CD14-positive monocyte (primary cell): ENCODE results near the gene SCN4B. TPM values are rescaled to one million over a fixed set of nuclear protein-coding genes. Genes with fewer than 3 reads are reported as not detected.
A peak's percentile ranks its signal among the peaks of the same experiment; 100 is the strongest.

Source experiments
- DNase-seq, 3 donors: peaks; one replicate each; pipeline ENCODE4 v3.0.0-alpha.2; 2011 to 2022
- H2AFZ ChIP-seq: 2 replicates; pipeline ENCODE4 v1.6.0; 2012; ENCODE audit warnings: mild to moderate bottlenecking, low read depth, low read length, inconsistent platforms; ENCODE audit not compliant: insufficient read depth, poor library complexity, severe bottlenecking
- H3K27ac ChIP-seq, 2 donors: 1 replicate in 1 of 2; 2 replicates in 1 of 2; pipeline ENCODE4 v1.5.1; 2012 to 2013; ENCODE audit warnings: low read length in 2 of 2, control low read depth in 1 of 2, inconsistent platforms in 1 of 2, low read depth in 1 of 2, mild to moderate bottlenecking in 1 of 2
- H3K27me3 ChIP-seq, 2 donors: one replicate each; pipeline versions ENCODE4 v1.6.0 to v1.6.1; 2011 to 2013; ENCODE audit warnings: low read length in 2 of 2; ENCODE audit not compliant: control insufficient read depth in 2 of 2, insufficient read depth in 2 of 2
- H3K36me3 ChIP-seq, 2 donors: replicated peaks in 1 of 2; 1 replicate in 1 of 2; 2 replicates in 1 of 2; pipeline versions ENCODE4 v1.5.1 to v1.6.1; 2012 to 2013; ENCODE audit warnings: low read length in 2 of 2, control low read depth in 1 of 2, inconsistent platforms in 1 of 2, mild to moderate bottlenecking in 1 of 2; ENCODE audit not compliant: insufficient read depth in 2 of 2, control insufficient read depth in 1 of 2
- H3K4me1 ChIP-seq, 2 donors: 1 replicate in 1 of 2; 2 replicates in 1 of 2; pipeline versions ENCODE4 v1.5.1 to v1.6.1; 2012 to 2013; ENCODE audit warnings: low read length in 2 of 2, control low read depth in 1 of 2, inconsistent platforms in 1 of 2, mild to moderate bottlenecking in 1 of 2, moderate library complexity in 1 of 2; ENCODE audit not compliant: insufficient read depth in 2 of 2, control insufficient read depth in 1 of 2
- H3K4me2 ChIP-seq: replicated peaks from 2 replicates; pipeline ENCODE3; 2012; ENCODE audit warnings: low read length, moderate library complexity, mild to moderate bottlenecking; ENCODE audit not compliant: poor library complexity, severe bottlenecking; ENCODE audit errors: extremely low read depth
- H3K4me3 ChIP-seq, 3 experiments: fragments of 200-600 bp in 1 of 3; sonication (generic) in 1 of 3; replicated peaks in 1 of 3; 1 replicate in 2 of 3; 2 replicates in 1 of 3; pipeline ENCODE4 v1.5.1; 2011 to 2013; ENCODE audit warnings: low read length in 3 of 3, mild to moderate bottlenecking in 3 of 3, control low read depth in 2 of 3, low read depth in 2 of 3, inconsistent platforms in 1 of 3, moderate library complexity in 1 of 3
- H3K79me2 ChIP-seq: 2 replicates; pipeline ENCODE4 v1.6.0; 2012; ENCODE audit warnings: mild to moderate bottlenecking, control low read depth, inconsistent platforms, low read length, moderate library complexity; ENCODE audit not compliant: insufficient read depth
- H3K9ac ChIP-seq: 2 replicates; pipeline ENCODE4 v1.6.0; 2017; ENCODE audit warnings: low read length, mild to moderate bottlenecking; ENCODE audit not compliant: insufficient read depth, poor library complexity, severe bottlenecking
- H3K9me3 ChIP-seq, 2 donors: replicated peaks in 1 of 2; 1 replicate in 1 of 2; 2 replicates in 1 of 2; pipeline versions ENCODE4 v1.5.1 to v1.6.1; 2012 to 2013; ENCODE audit warnings: low read length in 2 of 2, control low read depth in 1 of 2; ENCODE audit not compliant: control insufficient read depth in 1 of 2, insufficient read depth in 1 of 2
- H4K20me1 ChIP-seq: 2 replicates; pipeline ENCODE4 v1.6.0; 2012; ENCODE audit warnings: mild to moderate bottlenecking, low read length, control low read depth, moderate library complexity; ENCODE audit not compliant: insufficient read depth
- H3K27ac Mint-ChIP-seq, 7 donors: one replicate each; pipeline ENCODE4 v1.8.0; 2020; ENCODE audit warnings: mild to moderate bottlenecking in 7 of 7, mixed read lengths in 7 of 7, moderate library complexity in 6 of 7, inconsistent platforms in 2 of 7
- H3K27me3 Mint-ChIP-seq, 3 donors: one replicate each; pipeline ENCODE4 v1.8.0; 2021 to 2022; ENCODE audit warnings: low read depth in 3 of 3, mild to moderate bottlenecking in 3 of 3, mixed read lengths in 3 of 3, moderate library complexity in 3 of 3, inconsistent platforms in 1 of 3
- H3K36me3 Mint-ChIP-seq, 2 donors: one replicate each; pipeline ENCODE4 v1.8.0; 2020; ENCODE audit warnings: mixed read lengths in 2 of 2, inconsistent platforms in 1 of 2, mild to moderate bottlenecking in 1 of 2
- H3K4me1 Mint-ChIP-seq: one replicate; pipeline ENCODE4 v1.8.0; 2020; ENCODE audit warnings: mild to moderate bottlenecking, mixed read lengths
- H3K4me3 Mint-ChIP-seq, 2 donors: one replicate each; pipeline ENCODE4 v1.8.0; 2020; ENCODE audit warnings: mild to moderate bottlenecking in 2 of 2, mixed read lengths in 2 of 2, moderate library complexity in 1 of 2
- H3K9me3 Mint-ChIP-seq, 7 donors: one replicate each; pipeline ENCODE4 v1.8.0; 2020 to 2022; ENCODE audit warnings: mixed read lengths in 7 of 7, mild to moderate bottlenecking in 6 of 7, moderate library complexity in 6 of 7, inconsistent platforms in 2 of 7
- CTCF ChIP-seq: fragments of 200-600 bp; IDR thresholded peaks from one replicate; pipeline ENCODE4 v1.8.0; 2022; ENCODE audit warnings: antibody characterized with exemption, mild to moderate bottlenecking
- WGBS: methylation state at CpG from one replicate; pipeline ENCODE4 v1.1.5; 2013; ENCODE audit warnings: missing lambda C conversion rate; ENCODE audit not compliant: insufficient coverage; 5-methylcytosine and 5-hydroxymethylcytosine counted together
- intact Hi-C, 2 donors: fragments of 100-400 bp; cut with micrococcal nuclease; formaldehyde crosslinking; loops; one replicate each; pipeline versions ENCODE4 v1.15.0 to v1.15.1; 2023
- polyA plus RNA-seq, 3 donors: library from polyadenylated mRNA; depleted of rRNA in 1 of 3; unstranded in 2 of 3; stranded (reverse) in 1 of 3; fragments of 300-500 nt in 2 of 3; fragments of >200 nt in 1 of 3; fragmentation: Illumina TruSeq in 2 of 3; gene quantifications; 1 replicate in 2 of 3; 2 replicates in 1 of 3; pipeline ENCODE4 v1.2.3, GENCODE V29; 2012 to 2021

The SCN4B gene
- polyA plus RNA-seq, 3 donors, result 0.76 TPM; not detected in 2

- peaks cover 0 to 6% (median 2%) of the 10 kb centered on the region in 3 donors for H3K27me3 Mint-ChIP-seq
- 96% methylated on average over 4 of the region's 11 CpGs for WGBS
- no peak overlapping the region for H3K27ac Mint-ChIP-seq
These were observed 53.4 kb downstream of the SCN4B start for GRCh38 chr11:118098996-118099837.

GRCh38 chr11:118095967-118096367 is 56.7 kb downstream of the SCN4B start:
- whole genome bisulfite sequencing, result no CpG with 5 or more reads among the region's 1 CpG
- Histone ChIP-seq H4K20me1 (no peaks in the 10 kb centered on the region), H2AFZ (no peak overlapping the region), H3K36me3 (no peaks in the 10 kb centered on the region), H3K9me3 (no peaks in the 10 kb centered on the region), H3K79me2 (no peaks in the 10 kb centered on the region), H3K27ac (no peak overlapping the region), H3K4me1 (no peaks in the 10 kb centered on the region), H3K4me2 (no peak overlapping the region), H3K4me3 (no peak overlapping the region), H3K9ac (no peak overlapping the region), H3K27me3 (no peaks in the 10 kb centered on the region)
- peak overlapping the region in 1 of 7 donors; percentile 17 for H3K27ac Mint-ChIP-seq
- TF ChIP-seq CTCF, result no peak
- H3K4me3 Mint-ChIP-seq, result no peak overlapping the region
- H3K9me3 Mint-ChIP-seq, result peaks cover 0 to 2% (median 0%) of the 10 kb centered on the region in 7 donors
- H3K4me1 Mint-ChIP-seq, result peaks cover 10% of the 10 kb centered on the region
- DNase-seq, result no peak
- no peaks in the 10 kb centered on the region for H3K36me3 Mint-ChIP-seq
- intact Hi-C loops, result no loop called here
- peaks cover 0 to 9% (median 2%) of the 10 kb centered on the region in 3 donors for H3K27me3 Mint-ChIP-seq

More at GRCh38 chr11:118098996-118099837, 53.4 kb downstream of the SCN4B start:
- H3K4me1 ChIP-seq, result no peaks in the 10 kb centered on the region
- H3K27ac ChIP-seq, result no peak overlapping the region
- H3K4me3 ChIP-seq, result no peak overlapping the region
- Mint-ChIP-seq H3K9me3 (no peaks in the 10 kb centered on the region), H3K4me1 (peaks cover 10% of the 10 kb centered on the region), H3K36me3 (no peaks in the 10 kb centered on the region), H3K4me3 (no peak overlapping the region)
- H3K9me3 ChIP-seq, result no peaks in the 10 kb centered on the region
- no peaks in the 10 kb centered on the region for H4K20me1 ChIP-seq
- no peak overlapping the region for H3K4me2 ChIP-seq
- H3K36me3 ChIP-seq, result no peaks in the 10 kb centered on the region
- TF ChIP-seq CTCF, result no peak
- intact Hi-C loops, result no loop called here
- H3K79me2 ChIP-seq, result no peaks in the 10 kb centered on the region
- no peak for DNase-seq
- no peaks in the 10 kb centered on the region for H3K27me3 ChIP-seq
- H3K9ac ChIP-seq, result no peak overlapping the region
- no peak overlapping the region for H2AFZ ChIP-seq
